ENCODE data around the gene FAM131A. TPM values are rescaled to one million over a fixed set of nuclear protein-coding genes. Genes with fewer than 3 reads are reported as not detected.

FAM131A gene
- total and polyA plus RNA-seq, 2 donors (not counting 1 experiment from before 2014, with no cell fraction given) = 11.7 to 13.4 TPM

DNA sequence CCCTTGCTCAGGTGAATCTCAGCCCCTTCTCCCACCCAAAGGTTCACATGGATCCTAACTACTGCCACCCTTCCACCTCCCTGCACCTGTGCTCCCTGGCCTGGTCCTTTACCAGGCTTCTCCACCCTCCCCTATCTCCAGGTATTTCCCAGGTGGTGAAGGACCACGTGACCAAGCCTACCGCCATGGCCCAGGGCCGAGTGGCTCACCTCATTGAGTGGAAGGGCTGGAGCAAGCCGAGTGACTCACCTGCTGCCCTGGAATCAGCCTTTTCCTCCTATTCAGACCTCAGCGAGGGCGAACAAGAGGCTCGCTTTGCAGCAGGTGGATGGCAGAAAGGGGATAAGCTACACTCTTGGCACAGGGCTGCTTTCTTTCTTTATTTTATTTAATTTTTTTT, 4.5 kb downstream of the FAM131A start:
- H3K4me3 Mint-ChIP-seq = no peak overlapping the region
- intact Hi-C loops (cut with micrococcal nuclease) = no loop called here
- H4K20me1 ChIP-seq (ENCODE audit: control insufficient read depth, insufficient read depth, low read length, poor library complexity, severe bottlenecking) = no peaks in the 10 kb centered on the region
- ATAC-seq (ENCODE audit: low read depth) (no peak), DNase-seq (no peak)
- no peaks in the 10 kb centered on the region for H3K9me3 ChIP-seq (ENCODE audit: control extremely low read depth in 1 of 3, control insufficient read depth in 2 of 3, insufficient read depth in 1 of 3, low read length in 2 of 3)
- no peaks in the 10 kb centered on the region for H3K27me3 Mint-ChIP-seq
- peaks cover 0 to 3% (median 0%) of the 10 kb centered on the region in 4 experiments for H3K27me3 ChIP-seq (replicated peaks in 1 of 4; ENCODE audit: control extremely low read depth in 1 of 4, control insufficient read depth in 3 of 4, insufficient read depth in 4 of 4, low read length in 3 of 4)
- WGBS (ENCODE audit: insufficient coverage) = 100% methylated on average over 3 of the region's 7 CpGs
- ChIA-PET POLR2A (no interaction called here), CTCF (no interaction called here)
- no peak overlapping the region for H3K9ac ChIP-seq (ENCODE audit: low read length)
- H2AFZ ChIP-seq (ENCODE audit: insufficient read depth, low read depth, low read length, poor library complexity, severe bottlenecking) = no peak overlapping the region
- peaks cover 3 to 11% of the 10 kb centered on the region in 2 donors for H3K4me1 ChIP-seq (ENCODE audit: control insufficient read depth in 2 of 2, insufficient read depth in 2 of 2, low read length in 2 of 2)
- peaks cover 17% of the 10 kb centered on the region for H3K4me1 Mint-ChIP-seq
- no peak overlapping the region for H3K4me2 ChIP-seq (replicated peaks; ENCODE audit: low read depth, low read length, poor library complexity, severe bottlenecking)
- peaks cover 15% of the 10 kb centered on the region for H3K79me2 ChIP-seq (ENCODE audit: control insufficient read depth, insufficient read depth, low read length)
- H3K27ac ChIP-seq (ENCODE audit: low read length in 2 of 2) = no peak overlapping the region
- H3K27ac Mint-ChIP-seq = no peak overlapping the region
- no peak overlapping the region for H3K4me3 ChIP-seq (ENCODE audit: control extremely low read depth in 1 of 5, extremely low read depth in 1 of 5, insufficient read depth in 1 of 5, low read depth in 2 of 5, low read length in 4 of 5)
- peaks cover 0 to 4% of the 10 kb centered on the region in 2 experiments for H3K36me3 ChIP-seq (replicated peaks in 1 of 2; ENCODE audit: control extremely low read depth in 1 of 2, control insufficient read depth in 1 of 2, extremely low read depth in 1 of 2, insufficient read depth in 2 of 2, low read length in 1 of 2)
- TF ChIP-seq CTCF (IDR thresholded peaks at IDR 0.05) (no peak), EZH2 (IDR thresholded peaks at IDR 0.05; ENCODE audit: borderline replicate concordance, insufficient read depth, low read depth, low read length, poor library complexity, severe bottlenecking) (no peak)
- H3K9me3 Mint-ChIP-seq (ENCODE audit: insufficient read depth) = no peaks in the 10 kb centered on the region

DNA sequence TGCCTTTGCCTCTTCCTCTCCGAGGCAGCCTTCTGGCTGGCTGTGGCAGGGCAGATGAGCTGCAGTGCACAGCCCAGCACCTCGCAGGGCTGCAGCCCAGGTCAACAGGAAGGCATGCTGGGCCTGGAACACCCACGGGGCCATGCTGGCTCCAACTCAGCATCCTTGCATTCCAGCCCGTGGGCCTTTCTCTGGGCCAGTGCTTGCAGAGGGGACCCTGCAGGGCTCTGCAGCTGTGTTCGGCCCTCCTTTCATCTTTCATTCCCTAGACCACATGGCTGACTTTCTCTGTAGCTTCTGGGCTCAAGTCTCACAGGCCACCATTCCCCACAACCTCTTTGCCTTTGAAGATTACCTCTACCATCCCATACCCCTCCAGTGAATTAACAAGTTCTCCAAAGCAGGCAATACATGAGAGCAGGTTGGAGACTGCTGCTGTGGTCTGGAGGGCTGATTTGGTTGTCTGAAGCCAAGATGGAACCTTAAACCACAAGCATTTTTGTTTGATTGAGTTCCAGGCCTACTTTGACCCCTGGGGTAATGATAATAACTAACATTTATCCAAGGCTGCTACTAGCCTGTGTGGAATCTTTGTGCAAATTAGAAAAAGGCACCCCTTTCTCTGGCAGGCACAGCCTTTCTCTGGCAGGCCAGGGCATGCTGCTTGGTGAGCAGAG, 5.9 kb downstream of the FAM131A start:
- Histone ChIP-seq H3K4me3 (ENCODE audit: control extremely low read depth in 1 of 5, extremely low read depth in 1 of 5, insufficient read depth in 1 of 5, low read depth in 2 of 5, low read length in 4 of 5) (no peak overlapping the region), H4K20me1 (ENCODE audit: control insufficient read depth, insufficient read depth, low read length, poor library complexity, severe bottlenecking) (no peaks in the 10 kb centered on the region), H3K4me2 (replicated peaks; ENCODE audit: low read depth, low read length, poor library complexity, severe bottlenecking) (no peak overlapping the region), H3K9me3 (ENCODE audit: control extremely low read depth in 1 of 3, control insufficient read depth in 2 of 3, insufficient read depth in 1 of 3, low read length in 2 of 3) (no peaks in the 10 kb centered on the region), H3K79me2 (ENCODE audit: control insufficient read depth, insufficient read depth, low read length) (peaks cover 1% of the 10 kb centered on the region), H3K36me3 (replicated peaks in 1 of 2; ENCODE audit: control extremely low read depth in 1 of 2, control insufficient read depth in 1 of 2, extremely low read depth in 1 of 2, insufficient read depth in 2 of 2, low read length in 1 of 2) (peaks cover 0 to 4% of the 10 kb centered on the region in 2 experiments), H3K27ac (ENCODE audit: low read length in 2 of 2) (no peak overlapping the region), H3K9ac (ENCODE audit: low read length) (no peak overlapping the region), H3K27me3 (replicated peaks in 1 of 4; ENCODE audit: control extremely low read depth in 1 of 4, control insufficient read depth in 3 of 4, insufficient read depth in 4 of 4, low read length in 3 of 4) (peaks cover 0 to under 1% (median 0%) of the 10 kb centered on the region in 4 experiments), H2AFZ (ENCODE audit: insufficient read depth, low read depth, low read length, poor library complexity, severe bottlenecking) (no peak overlapping the region), H3K4me1 (ENCODE audit: control insufficient read depth in 2 of 2, insufficient read depth in 2 of 2, low read length in 2 of 2) (peaks cover 0 to 5% of the 10 kb centered on the region in 2 donors)
- intact Hi-C loops (cut with micrococcal nuclease) = no loop called here
- ATAC-seq (ENCODE audit: low read depth) (no peak), DNase-seq (no peak)
- no peaks in the 10 kb centered on the region for H3K9me3 Mint-ChIP-seq (ENCODE audit: insufficient read depth)
- CTCF ChIA-PET = no interaction called here
- H3K27ac Mint-ChIP-seq = no peak overlapping the region
- POLR2A ChIA-PET = interaction anchor here (0.6 kb wide), 1 partner anchor 21 kb away, joined by 3 read pairs; no protein-coding TSS in a partner anchor
- H3K4me3 Mint-ChIP-seq = no peak overlapping the region
- no peak for TF ChIP-seq EZH2 (IDR thresholded peaks at IDR 0.05; ENCODE audit: borderline replicate concordance, insufficient read depth, low read depth, low read length, poor library complexity, severe bottlenecking)
- no peak for TF ChIP-seq CTCF (IDR thresholded peaks at IDR 0.05)
- H3K4me1 Mint-ChIP-seq = peaks cover 5% of the 10 kb centered on the region
- no peaks in the 10 kb centered on the region for H3K27me3 Mint-ChIP-seq
- WGBS (ENCODE audit: insufficient coverage) = 100% methylated on average over 5 of the region's 5 CpGs
